ENCODE data around the gene SCP2. TPM values are rescaled to one million over a fixed set of nuclear protein-coding genes. Genes with fewer than 3 reads are reported as not detected.
"Not testable (repeated sequence)": the region's sequence is repeated elsewhere in the genome, so short reads cannot be mapped to it uniquely, and the experiment has no call there.

SCP2 gene
- total RNA-seq, 1 donor from 2014 or later = 137 TPM

- no peak for DNase-seq (ENCODE audit: low read depth, low spot score)
Measured at GRCh38 chr1:52916241-52916975, 10.7 kb upstream of the SCP2 start.

GRCh38 chr1:52917156-52917555, 9.9 kb upstream of the SCP2 start:
- no peak for DNase-seq (ENCODE audit: low read depth, low spot score)

GRCh38 chr1:52917581-52917980, 9.5 kb upstream of the SCP2 start:
- no peak for DNase-seq (ENCODE audit: low read depth, low spot score)

DNA sequence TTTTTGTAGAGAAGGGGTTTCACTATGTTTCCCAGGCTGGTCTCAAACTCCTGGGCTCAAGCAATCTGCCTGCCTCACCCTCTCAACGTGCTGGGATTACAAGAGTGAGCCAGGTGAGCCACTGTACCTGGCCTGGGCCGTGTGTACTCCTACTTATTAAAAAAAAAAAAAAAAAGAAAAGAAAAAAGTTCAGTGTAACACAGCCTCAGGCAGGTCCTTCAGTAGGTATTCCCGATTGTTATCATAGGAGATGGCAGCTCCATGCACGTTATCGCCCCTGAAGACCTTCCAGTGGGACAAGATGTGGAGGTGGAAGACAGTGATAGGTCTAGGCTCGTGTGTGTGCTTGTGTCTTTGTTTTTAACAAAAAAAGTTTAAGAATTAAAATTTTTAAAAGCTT, 8.9 kb upstream of the SCP2 start:
- no peak for DNase-seq (ENCODE audit: low read depth, low spot score)

- no peak for DNase-seq (ENCODE audit: low read depth, low spot score)
Measured at GRCh38 chr1:52919051-52919722, 7.9 kb upstream of the SCP2 start.

GRCh38 chr1:52919723-52920483, 7.2 kb upstream of the SCP2 start:
- no peak for DNase-seq (ENCODE audit: low read depth, low spot score)

DNA sequence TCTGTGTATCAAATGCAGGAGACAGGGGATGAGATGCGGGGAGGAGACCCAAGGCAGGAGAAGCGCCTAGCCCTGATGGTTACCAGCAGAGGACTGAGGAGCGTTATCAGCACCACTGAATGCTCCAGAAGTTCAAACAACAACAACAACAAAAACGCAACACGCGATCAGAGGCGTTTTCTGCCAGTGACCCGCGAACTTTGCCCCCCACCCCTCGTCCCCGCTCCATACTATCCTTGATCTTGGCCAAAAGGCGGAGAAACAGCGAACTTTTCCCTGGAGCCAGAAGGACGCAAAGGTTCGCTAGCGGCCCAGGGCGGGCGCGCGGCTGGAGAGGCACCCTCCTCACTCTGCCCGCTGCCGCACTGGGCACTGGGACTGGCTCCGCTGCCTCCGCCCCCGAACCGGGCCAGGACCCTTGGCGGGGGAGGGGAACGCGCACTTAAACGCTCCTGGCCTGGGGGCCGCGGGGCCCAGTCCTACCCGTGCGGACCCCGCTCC, 6.2 kb upstream of the SCP2 start:
- DNase-seq (ENCODE audit: low read depth, low spot score) = no peak

- no peak for DNase-seq (ENCODE audit: low read depth, low spot score)
Measured at GRCh38 chr1:52925571-52926005, 1.5 kb upstream of the SCP2 start.

DNA sequence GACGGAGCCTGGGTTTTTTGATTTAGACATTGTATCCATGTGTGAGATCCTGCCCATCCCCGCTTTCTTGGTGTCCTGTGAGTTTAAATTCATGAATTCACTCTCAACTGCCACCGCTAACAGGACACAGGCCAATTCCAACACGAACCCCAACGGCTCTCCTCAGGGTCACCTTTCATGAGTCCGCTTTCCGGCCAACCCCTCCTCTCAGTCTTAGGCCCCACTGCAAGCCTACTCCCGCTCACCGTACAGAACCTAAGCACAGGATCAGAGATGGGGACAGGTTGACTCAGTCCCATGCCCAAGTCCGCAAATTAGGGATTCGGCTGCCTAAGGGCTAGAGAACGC, 238 bp upstream of the SCP2 start:
- DNase-seq (ENCODE audit: low read depth, low spot score) = no peak

DNA sequence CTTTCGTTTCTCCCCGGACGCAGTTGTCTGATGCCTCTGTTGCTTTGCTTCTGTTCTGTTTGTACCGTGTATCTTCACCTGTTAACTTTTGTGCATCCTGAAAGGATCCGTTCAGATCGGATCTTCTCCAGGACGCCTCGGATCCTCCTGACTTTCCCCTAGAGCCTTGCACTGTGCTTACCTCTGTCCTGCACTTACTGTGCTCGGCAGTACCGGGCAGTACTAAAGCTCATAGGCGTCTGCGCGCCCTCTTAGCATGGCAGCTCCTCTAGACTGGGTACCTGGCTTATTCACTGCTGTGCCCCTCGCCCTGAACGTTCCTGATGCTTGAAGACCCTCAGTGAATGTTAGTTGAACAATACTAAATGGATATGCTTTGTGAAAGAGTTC, 934 bp downstream of the SCP2 start:
- no peak for DNase-seq (ENCODE audit: low read depth, low spot score)

DNA sequence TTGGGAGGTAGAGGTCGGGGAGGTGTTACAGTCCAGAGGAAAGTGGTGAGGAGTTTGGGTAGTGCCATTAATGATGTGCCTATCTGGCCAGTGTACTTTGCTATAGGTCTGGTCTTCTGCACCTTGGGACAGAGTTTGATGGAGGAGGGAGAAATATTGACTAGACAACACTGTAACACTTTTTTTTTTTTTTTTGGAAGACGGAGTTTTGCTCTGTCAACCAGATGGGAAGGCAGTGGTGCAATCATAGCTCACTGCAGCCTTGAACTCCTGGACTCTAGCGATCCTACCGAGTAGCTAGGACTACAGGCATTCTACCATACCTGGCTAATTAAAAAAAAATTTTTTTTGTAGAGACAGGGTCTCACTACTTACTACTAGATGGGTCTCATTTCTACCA, 1.9 kb downstream of the SCP2 start:
- DNase-seq (ENCODE audit: low read depth, low spot score) = no peak

DNA sequence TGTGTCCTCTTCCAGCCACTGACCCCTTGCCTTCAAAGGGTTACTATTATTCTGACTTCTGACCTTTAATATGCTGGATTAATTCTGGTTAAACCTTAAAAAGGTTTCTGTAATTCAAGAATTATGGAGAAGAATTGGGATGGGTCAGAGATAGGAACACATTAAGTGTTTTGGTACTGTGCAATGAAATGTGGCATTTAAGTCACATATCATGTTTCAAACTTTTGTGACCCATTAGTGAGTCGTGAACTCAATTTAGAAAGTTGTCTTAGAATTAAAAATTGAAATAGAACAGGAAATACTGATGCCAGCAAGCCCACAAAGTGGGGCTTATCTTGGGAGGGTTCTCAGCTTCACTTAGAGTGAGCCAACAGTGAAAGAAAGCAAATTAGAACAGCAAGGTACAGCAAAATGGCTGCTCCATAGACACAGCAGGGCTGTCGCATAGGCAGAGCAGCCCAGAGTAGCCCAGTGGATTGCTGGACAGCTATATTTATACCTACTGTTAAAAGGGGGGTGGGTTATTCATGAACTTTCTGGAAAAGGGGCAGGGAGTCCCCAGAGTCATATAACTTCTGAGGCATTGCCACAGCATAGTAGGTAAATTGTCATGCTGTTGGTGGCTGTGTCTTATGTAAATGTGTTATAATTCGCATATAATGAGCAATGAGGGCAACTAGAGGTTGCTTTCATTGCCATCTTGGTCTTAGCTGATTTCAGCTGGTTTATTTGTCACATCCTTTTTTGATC, 10.5 kb downstream of the SCP2 start:
- DNase-seq (ENCODE audit: low read depth, low spot score) = no peak

DNA sequence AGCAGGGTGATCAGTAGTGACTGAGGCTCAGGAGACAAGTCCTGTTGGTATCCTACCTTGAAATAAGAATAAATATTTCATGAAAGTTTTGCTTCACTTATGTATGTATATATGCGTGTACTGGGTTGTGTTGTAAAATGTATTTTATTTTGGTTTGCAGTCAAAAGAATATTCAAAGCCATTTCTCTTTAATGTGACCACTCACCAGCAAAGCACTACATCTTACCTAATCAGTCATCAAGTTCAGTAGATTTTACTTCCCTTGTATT, 11.0 kb downstream of the SCP2 start:
- no peak for DNase-seq (ENCODE audit: low read depth, low spot score)

- DNase-seq (ENCODE audit: low read depth, low spot score) = no peak
Measured at GRCh38 chr1:52943876-52944416, 16.9 kb downstream of the SCP2 start.

- DNase-seq (ENCODE audit: low read depth, low spot score) = no peak
Measured at GRCh38 chr1:52944566-52944965, 17.5 kb downstream of the SCP2 start.

GRCh38 chr1:52947490-52947889, 20.4 kb downstream of the SCP2 start:
- no peak for DNase-seq (ENCODE audit: low read depth, low spot score)

- DNase-seq (ENCODE audit: low read depth, low spot score) = not testable (repeated sequence)
Measured at GRCh38 chr1:52949602-52950001, 22.5 kb downstream of the SCP2 start.

DNA sequence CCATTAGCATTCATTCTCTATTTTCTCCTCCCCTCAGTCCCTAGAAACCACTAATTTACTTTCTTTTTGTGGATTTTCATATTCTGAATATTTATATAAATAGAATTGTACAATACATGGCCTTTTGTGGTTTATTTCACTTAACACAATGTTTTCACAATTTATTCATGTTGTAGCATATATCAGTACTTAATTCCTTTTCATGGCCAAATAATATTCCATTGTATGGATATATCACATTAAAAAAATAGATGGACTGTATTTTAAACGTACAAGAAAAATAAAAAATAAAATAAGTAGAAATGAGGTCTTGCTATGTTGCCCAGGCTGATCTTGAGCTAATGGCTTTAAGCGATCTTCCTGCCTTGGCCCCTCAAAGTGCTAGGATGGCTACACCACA, 25.0 kb downstream of the SCP2 start:
- no peak for DNase-seq (ENCODE audit: low read depth, low spot score)

DNA sequence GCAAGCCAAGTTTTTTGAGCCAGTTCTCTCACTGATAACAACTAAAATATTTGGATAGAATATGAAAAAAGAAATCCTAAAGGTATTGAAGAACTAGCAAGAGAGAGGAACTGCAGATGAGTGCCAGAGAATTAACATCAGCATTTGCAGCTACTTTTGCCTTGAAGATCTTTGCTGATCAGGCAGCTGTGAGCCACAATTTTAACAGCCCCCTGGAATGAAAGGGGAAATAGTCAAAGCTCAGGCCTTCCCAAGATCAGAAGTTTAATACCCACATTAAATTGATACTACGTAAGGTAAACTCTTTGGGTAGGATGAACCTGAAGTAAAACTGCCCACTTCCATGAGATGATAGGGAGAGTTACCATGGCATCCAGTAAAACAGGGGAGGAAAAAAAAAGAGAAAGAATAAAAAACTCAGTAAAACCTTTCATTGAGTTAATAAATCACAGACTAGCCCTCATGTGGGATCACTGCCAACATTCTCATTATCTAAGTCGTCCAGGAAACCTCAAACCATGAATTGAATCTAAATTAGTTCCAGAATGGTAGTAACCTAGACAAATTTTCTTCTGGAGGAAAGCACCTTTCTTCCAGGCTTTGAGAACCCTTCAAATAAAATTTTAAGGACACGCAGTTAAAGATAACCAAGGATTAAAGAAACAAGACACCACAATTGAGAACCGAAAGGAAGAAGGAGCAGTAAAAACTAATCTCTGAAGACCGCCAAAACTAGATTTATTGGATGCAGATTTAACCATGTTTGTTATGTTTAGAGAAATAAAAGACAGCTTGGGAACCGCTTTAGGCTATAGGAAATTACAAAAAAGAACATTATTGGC, 28.3 kb downstream of the SCP2 start:
- DNase-seq (ENCODE audit: low read depth, low spot score) = peak; percentile 2

GRCh38 chr1:52963101-52963500, 36.0 kb downstream of the SCP2 start:
- DNase-seq (ENCODE audit: low read depth, low spot score) = no peak

GRCh38 chr1:52967666-52968065, 40.6 kb downstream of the SCP2 start:
- no peak for DNase-seq (ENCODE audit: low read depth, low spot score)
